HG02798 (cell line): ENCODE data around the gene NDUFA8.
"Not testable (repeated sequence)": the region's sequence is repeated elsewhere in the genome, so short reads cannot be mapped to it uniquely, and the experiment has no call there.

Experiments
- ATAC-seq: cut with Tn5 transposase; IDR thresholded peaks from one replicate; pipeline ENCODE4 v1.9.1; 2021; ENCODE audit warnings: mild to moderate bottlenecking; ENCODE audit not compliant: unreplicated experiment, poor library complexity

Gene NDUFA8

GRCh38 chr9:122124048-122124447 lies 35.5 kb downstream of the NDUFA8 start:
- ATAC-seq: no peak

GRCh38 chr9:122122903-122123632 lies 36.5 kb downstream of the NDUFA8 start:
- ATAC-seq: no peak

GRCh38 chr9:122122468-122122867 lies 37.1 kb downstream of the NDUFA8 start:
- ATAC-seq: no peak

- ATAC-seq: no peak
Observed at GRCh38 chr9:122121931-122122330, 37.6 kb downstream of the NDUFA8 start.

- no peak for ATAC-seq
Observed at GRCh38 chr9:122121391-122121790, 38.2 kb downstream of the NDUFA8 start.

- no peak for ATAC-seq
Observed at GRCh38 chr9:122120316-122121071, 39.1 kb downstream of the NDUFA8 start.

- no peak for ATAC-seq
Observed at GRCh38 chr9:122119721-122120120, 39.9 kb downstream of the NDUFA8 start.

GRCh38 chr9:122119166-122119521 lies 40.4 kb downstream of the NDUFA8 start:
- ATAC-seq: no peak

- ATAC-seq: no peak
Observed at GRCh38 chr9:122118343-122119165, 41.0 kb downstream of the NDUFA8 start.

- ATAC-seq: not testable (repeated sequence)
Observed at GRCh38 chr9:122117241-122117640, 42.3 kb downstream of the NDUFA8 start.

- ATAC-seq: no peak
Observed at GRCh38 chr9:122116448-122117173, 43.0 kb downstream of the NDUFA8 start.

- no peak for ATAC-seq
Observed at GRCh38 chr9:122116040-122116439, 43.5 kb downstream of the NDUFA8 start.

- no peak for ATAC-seq
Observed at GRCh38 chr9:122115176-122116035, 44.2 kb downstream of the NDUFA8 start.

- ATAC-seq: no peak
Observed at GRCh38 chr9:122113574-122113973, 46.0 kb downstream of the NDUFA8 start.

GRCh38 chr9:122112238-122112637 lies 47.3 kb downstream of the NDUFA8 start:
- no peak for ATAC-seq

- ATAC-seq: no peak
Observed at GRCh38 chr9:122111413-122112085, 48.0 kb downstream of the NDUFA8 start.

- no peak for ATAC-seq
Observed at GRCh38 chr9:122110100-122110833, 49.3 kb downstream of the NDUFA8 start.
